H9 (cell line): ENCODE results near the gene MAP1LC3B. TPM values are rescaled to one million over a fixed set of nuclear protein-coding genes. Genes with fewer than 3 reads are reported as not detected.

Experiments used
- DNase-seq: peaks from one replicate; pipeline ENCODE4 v3.0.0-alpha.2; 2017
- H2AFZ ChIP-seq: one replicate; pipeline ENCODE4 v1.6.1; 2013; ENCODE audit warnings: mild to moderate bottlenecking, low read length, control low read depth, moderate library complexity
- H2AK5ac ChIP-seq: 2 replicates; pipeline ENCODE4 v1.6.1; 2013; ENCODE audit warnings: low read length, control low read depth, mixed read lengths; ENCODE audit not compliant: insufficient read length
- H2BK120ac ChIP-seq: one replicate; pipeline ENCODE4 v1.6.1; 2013; ENCODE audit warnings: low read depth, mild to moderate bottlenecking, low read length, control low read depth, inconsistent platforms; ENCODE audit not compliant: poor library complexity, severe bottlenecking
- H2BK12ac ChIP-seq: 2 replicates; pipeline ENCODE4 v1.6.1; 2013; ENCODE audit warnings: low read length, control low read depth, mixed read lengths, low read depth; ENCODE audit not compliant: insufficient read length
- H2BK15ac ChIP-seq: 2 replicates; pipeline ENCODE4 v1.6.1; 2013; ENCODE audit warnings: low read depth, low read length, control low read depth
- H2BK20ac ChIP-seq: one replicate; pipeline ENCODE4 v1.6.1; 2013; ENCODE audit warnings: low read depth, mild to moderate bottlenecking, low read length, control low read depth, inconsistent platforms; ENCODE audit not compliant: poor library complexity, severe bottlenecking
- H2BK5ac ChIP-seq: 2 replicates; pipeline ENCODE4 v1.6.1; 2013; ENCODE audit warnings: low read length, control low read depth, mixed read lengths; ENCODE audit not compliant: insufficient read length
- H3K14ac ChIP-seq: 2 replicates; pipeline ENCODE4 v1.6.1; 2013; ENCODE audit warnings: low read length, control low read depth; ENCODE audit not compliant: insufficient read depth
- H3K18ac ChIP-seq: 2 replicates; pipeline ENCODE4 v1.6.1; 2013; ENCODE audit warnings: low read depth, mild to moderate bottlenecking, mixed read lengths, low read length, control low read depth; ENCODE audit not compliant: insufficient read length
- H3K23ac ChIP-seq: 2 replicates; pipeline ENCODE4 v1.6.1; 2013; ENCODE audit warnings: low read length, control low read depth, mixed read lengths, low read depth; ENCODE audit not compliant: insufficient read length
- H3K23me2 ChIP-seq: 2 replicates; pipeline ENCODE4 v1.6.1; 2013; ENCODE audit warnings: low read depth, mild to moderate bottlenecking, mixed read lengths, low read length, control low read depth; ENCODE audit not compliant: insufficient read length, poor library complexity, severe bottlenecking
- H3K27ac ChIP-seq: 2 replicates; pipeline ENCODE4 v1.5.1; 2013; ENCODE audit warnings: low read length, control low read depth, mixed read lengths, low read depth; ENCODE audit not compliant: insufficient read length
- H3K27me3 ChIP-seq: 2 replicates; pipeline ENCODE4 v1.6.1; 2013; ENCODE audit warnings: low read length, control low read depth, inconsistent platforms; ENCODE audit not compliant: insufficient read depth
- H3K4ac ChIP-seq: 2 replicates; pipeline ENCODE4 v1.6.1; 2013; ENCODE audit warnings: low read depth, mild to moderate bottlenecking, control low read depth, inconsistent platforms, low read length, moderate library complexity
- H3K4me1 ChIP-seq: 2 replicates; pipeline ENCODE4 v1.6.1; 2013; ENCODE audit warnings: low read length, control low read depth, inconsistent platforms; ENCODE audit not compliant: insufficient read depth
- H3K4me2 ChIP-seq: 2 replicates; pipeline ENCODE4 v1.6.1; 2013; ENCODE audit warnings: low read length, control low read depth, mixed read lengths; ENCODE audit not compliant: insufficient read length, insufficient read depth
- H3K56ac ChIP-seq: 2 replicates; pipeline ENCODE4 v1.6.1; 2013; ENCODE audit warnings: low read depth, mild to moderate bottlenecking, mixed read lengths, low read length, control low read depth; ENCODE audit not compliant: insufficient read length
- H3K79me1 ChIP-seq: 2 replicates; pipeline ENCODE4 v1.6.1; 2013; ENCODE audit warnings: low read depth, mild to moderate bottlenecking, moderate library complexity, low read length, control low read depth, inconsistent platforms; ENCODE audit not compliant: insufficient read depth, poor library complexity, severe bottlenecking
- H3K79me2 ChIP-seq: 2 replicates; pipeline ENCODE4 v1.6.1; 2013; ENCODE audit warnings: low read length, control low read depth, inconsistent platforms; ENCODE audit not compliant: insufficient read depth
- H3K9ac ChIP-seq: 2 replicates; pipeline ENCODE4 v1.6.1; 2013; ENCODE audit warnings: low read length, control low read depth, mixed read lengths; ENCODE audit not compliant: insufficient read length; ENCODE audit errors: extremely low read depth
- H3K9me3 ChIP-seq: one replicate; pipeline ENCODE4 v1.6.1; 2013; ENCODE audit warnings: low read depth, low read length, inconsistent platforms; ENCODE audit not compliant: control insufficient read depth
- H3T11ph ChIP-seq: one replicate; pipeline ENCODE4 v1.6.1; 2013; ENCODE audit warnings: mild to moderate bottlenecking, low read length, control low read depth, inconsistent platforms
- H4K20me1 ChIP-seq: one replicate; pipeline ENCODE4 v1.6.1; 2013; ENCODE audit not compliant: control insufficient read depth, insufficient read length, insufficient read depth
- H4K5ac ChIP-seq: 2 replicates; pipeline ENCODE4 v1.6.1; 2013; ENCODE audit warnings: low read depth, mild to moderate bottlenecking, mixed read lengths, low read length, control low read depth; ENCODE audit not compliant: insufficient read length
- H4K8ac ChIP-seq: replicated peaks from 2 replicates; pipeline ENCODE4 v1.6.1; 2013; ENCODE audit warnings: low read length, control low read depth, mixed read lengths, low read depth; ENCODE audit not compliant: insufficient read length
- H4K91ac ChIP-seq: 2 replicates; pipeline ENCODE4 v1.6.1; 2013; ENCODE audit warnings: low read depth, mild to moderate bottlenecking, moderate library complexity, mixed read lengths, low read length, control low read depth; ENCODE audit not compliant: insufficient read length
- H3K27ac Mint-ChIP-seq, 3 experiments: 2 replicates in 2 of 3; 3 replicates in 1 of 3; pipeline ENCODE4 v1.8.0; 2020 to 2021; ENCODE audit warnings: mixed read lengths in 3 of 3, mild to moderate bottlenecking in 1 of 3, moderate library complexity in 1 of 3
- H3K27me3 Mint-ChIP-seq: 2 replicates; pipeline ENCODE4 v1.8.0; 2021; ENCODE audit warnings: low read depth, mild to moderate bottlenecking, moderate library complexity, mixed read lengths
- H3K36me3 Mint-ChIP-seq, 3 experiments: 2 replicates in 2 of 3; 3 replicates in 1 of 3; pipeline ENCODE4 v1.8.0; 2020 to 2021; ENCODE audit warnings: low read depth in 3 of 3, mixed read lengths in 3 of 3; ENCODE audit not compliant: insufficient read depth in 1 of 3
- H3K4me1 Mint-ChIP-seq, 2 experiments: 2 replicates each; pipeline ENCODE4 v1.8.0; 2020; ENCODE audit warnings: mixed read lengths in 2 of 2
- H3K4me3 Mint-ChIP-seq, 2 experiments: 2 replicates in 1 of 2; 3 replicates in 1 of 2; pipeline ENCODE4 v1.8.0; 2020 to 2021; ENCODE audit warnings: mild to moderate bottlenecking in 2 of 2, mixed read lengths in 2 of 2, moderate library complexity in 1 of 2
- H3K9me3 Mint-ChIP-seq, 2 experiments: 2 replicates in 1 of 2; 3 replicates in 1 of 2; pipeline ENCODE4 v1.8.0; 2020; ENCODE audit warnings: mild to moderate bottlenecking in 2 of 2, mixed read lengths in 2 of 2, moderate library complexity in 1 of 2
- CTCF ChIP-seq: fragments of 200-600 bp; sonication (generic); conservative IDR thresholded peaks from 3 replicates; pipeline ENCODE4 v1.8.0; 2021; ENCODE audit warnings: antibody characterized with exemption, mild to moderate bottlenecking
- WGBS: extraction: QIAGEN DNeasy Blood & Tissue Kit; methylation state at CpG from one replicate; pipeline ENCODE4 v1.1.7; 2013; ENCODE audit warnings: missing lambda C conversion rate, low lambda C conversion rate, mixed read lengths; ENCODE audit not compliant: insufficient read length; ENCODE audit errors: extremely low coverage; 5-methylcytosine and 5-hydroxymethylcytosine counted together
- total RNA-seq: library from RNA; stranded (reverse); gene quantifications from 2 replicates; pipeline ENCODE4 v1.2.1, GENCODE V29; 2021

Gene MAP1LC3B
- total RNA-seq, 1 experiment from 2014 or later: 47.1 TPM

GRCh38 chr16:87448866-87449265 is 56.7 kb downstream of the MAP1LC3B start:
- Histone ChIP-seq H3K27me3 (no peaks in the 10 kb centered on the region), H3K18ac (no peak overlapping the region), H3K79me1 (no peaks in the 10 kb centered on the region), H3K79me2 (no peaks in the 10 kb centered on the region), H3K27ac (no peak overlapping the region), H4K8ac (no peak overlapping the region), H3T11ph (no peak overlapping the region), H2AFZ (no peak overlapping the region), H3K4ac (no peak overlapping the region), H4K5ac (no peak overlapping the region), H3K4me1 (no peaks in the 10 kb centered on the region), H3K56ac (no peak overlapping the region), H3K14ac (no peak overlapping the region; the same call in 1 of the 2 replicates), H3K9ac (no peak overlapping the region), H4K20me1 (no peaks in the 10 kb centered on the region), H2BK120ac (no peak overlapping the region), H3K23ac (no peak overlapping the region), H3K9me3 (no peaks in the 10 kb centered on the region), H2BK20ac (no peak overlapping the region), H3K4me2 (no peak overlapping the region), H3K23me2 (no peaks in the 10 kb centered on the region), H4K91ac (no peak overlapping the region), H2BK15ac (no peak overlapping the region), H2BK12ac (no peak overlapping the region), H2BK5ac (no peak overlapping the region), H2AK5ac (no peak overlapping the region)
- WGBS: no CpG with 5 or more reads among the region's 12 CpGs
- H3K27ac Mint-ChIP-seq: no peak overlapping the region; a peak in 1 of 7 replicates
- H3K36me3 Mint-ChIP-seq: peaks cover 44 to 73% (median 72%) of the 10 kb centered on the region in 3 experiments
- no peak for DNase-seq
- H3K4me3 Mint-ChIP-seq: no peak overlapping the region
- H3K27me3 Mint-ChIP-seq: no peaks in the 10 kb centered on the region
- H3K4me1 Mint-ChIP-seq: no peaks in the 10 kb centered on the region
- H3K9me3 Mint-ChIP-seq: peaks cover 10 to 14% of the 10 kb centered on the region in 2 experiments
- no peak for TF ChIP-seq CTCF
